GM18907 (cell line): ENCODE data around the gene CENATAC.
"Not testable (repeated sequence)": the region's sequence is repeated elsewhere in the genome, so short reads cannot be mapped to it uniquely, and the experiment has no call there.

Experiments
- ATAC-seq: cut with Tn5 transposase; IDR thresholded peaks from one replicate; pipeline ENCODE4 v1.9.1; 2021; ENCODE audit warnings: mild to moderate bottlenecking, moderate library complexity; ENCODE audit not compliant: unreplicated experiment

CENATAC gene

DNA sequence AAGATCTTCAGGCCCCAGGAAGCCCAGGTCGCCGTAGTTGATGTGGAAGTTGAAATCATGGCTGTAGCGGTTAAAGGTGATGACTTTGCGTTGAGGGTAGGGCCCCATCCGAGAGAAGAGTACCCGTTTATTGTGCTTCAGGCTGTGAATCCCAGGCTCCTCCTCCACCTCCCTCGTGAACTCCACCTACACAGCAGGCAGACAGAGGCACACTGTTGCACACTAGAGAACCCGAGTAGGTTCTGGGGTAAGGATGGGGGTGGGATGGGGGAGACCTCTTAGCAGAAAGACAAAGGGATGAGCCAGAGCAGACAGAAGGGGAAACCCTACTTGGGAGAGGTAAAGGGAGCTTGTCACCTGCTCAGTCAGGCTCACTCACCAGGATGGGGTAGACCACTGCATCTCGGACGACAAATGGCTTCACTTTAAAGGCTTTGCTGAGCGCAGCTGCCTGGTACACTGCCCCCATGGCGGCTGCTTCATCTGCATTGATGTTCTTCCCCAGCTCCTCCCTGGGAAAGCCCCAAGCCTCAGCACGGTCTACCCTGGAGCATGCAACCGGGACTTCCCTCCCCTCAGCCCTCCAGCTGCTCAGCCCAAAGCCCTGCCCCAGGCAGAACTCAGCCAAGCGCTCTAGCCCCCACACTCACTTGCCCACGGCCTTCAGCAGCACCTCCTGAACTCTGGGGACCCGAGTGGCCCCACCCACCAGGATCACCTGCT, 53.7 kb downstream of the CENATAC start:
- peak; percentile 53 for ATAC-seq

DNA sequence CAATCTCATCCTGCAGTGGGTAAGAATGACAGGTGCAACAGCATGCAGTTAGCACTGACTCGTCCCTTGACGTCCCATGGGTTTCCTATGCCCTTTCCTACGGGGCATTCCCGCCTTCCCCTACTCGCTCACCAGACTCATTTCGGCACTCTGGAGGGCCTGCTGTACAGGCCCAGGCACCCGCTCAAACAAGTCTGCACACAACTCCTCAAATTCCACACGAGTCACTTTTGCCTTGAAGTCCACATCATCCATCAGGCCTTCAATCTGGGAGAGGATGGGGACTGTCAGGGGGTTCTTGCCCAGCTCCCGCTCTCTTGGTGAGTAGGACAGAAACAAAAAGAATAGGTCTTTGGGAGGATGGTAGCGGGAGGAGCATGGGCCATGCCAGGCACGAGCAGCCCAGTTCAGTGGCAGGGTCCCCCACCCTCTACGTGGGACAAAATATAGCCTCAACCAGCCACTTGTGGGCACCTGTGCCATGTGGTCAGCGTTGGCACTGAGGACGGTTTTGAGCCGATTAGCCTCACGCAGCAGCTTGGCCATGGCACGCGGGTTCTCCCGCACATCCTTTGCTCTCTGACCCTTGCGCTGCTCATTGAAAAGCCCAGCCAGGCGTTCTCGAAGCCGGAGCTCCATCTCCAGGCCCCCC, 54.4 kb downstream of the CENATAC start:
- ATAC-seq, result no peak

- no peak for ATAC-seq
These were observed 56.5 kb downstream of the CENATAC start for GRCh38 chr11:119054418-119054817.

- no peak for ATAC-seq
These were observed 58.0 kb downstream of the CENATAC start for GRCh38 chr11:119055901-119056300.

DNA sequence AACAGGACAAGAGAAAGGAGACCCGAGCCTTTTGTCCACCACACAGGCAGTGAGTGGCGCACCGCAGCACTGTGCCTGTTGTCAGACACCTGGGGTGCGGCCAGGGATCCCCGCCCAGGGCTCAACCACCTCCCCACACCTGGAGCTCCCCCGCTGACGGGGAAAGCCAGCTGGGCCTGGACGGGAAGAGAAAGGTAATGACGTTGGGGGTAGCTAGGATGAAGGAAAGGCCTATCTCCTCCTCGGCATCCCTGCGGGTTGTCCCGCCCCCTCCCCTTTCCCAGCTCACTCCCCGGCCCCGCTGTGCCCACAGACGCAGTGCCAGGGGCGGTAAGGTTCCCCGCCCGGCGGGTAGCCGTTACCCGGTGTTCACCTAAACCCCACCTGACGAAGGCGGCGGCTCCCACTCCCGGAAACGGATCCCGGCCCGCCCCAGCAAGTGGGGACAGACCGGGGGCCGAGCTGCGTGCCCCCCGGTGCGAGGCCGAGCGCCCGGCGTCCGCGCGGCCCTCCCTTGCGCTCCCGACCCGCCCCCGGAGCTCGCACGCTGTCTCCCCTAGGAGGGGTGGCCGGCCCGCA, 58.6 kb downstream of the CENATAC start:
- peak; percentile 22 for ATAC-seq

DNA sequence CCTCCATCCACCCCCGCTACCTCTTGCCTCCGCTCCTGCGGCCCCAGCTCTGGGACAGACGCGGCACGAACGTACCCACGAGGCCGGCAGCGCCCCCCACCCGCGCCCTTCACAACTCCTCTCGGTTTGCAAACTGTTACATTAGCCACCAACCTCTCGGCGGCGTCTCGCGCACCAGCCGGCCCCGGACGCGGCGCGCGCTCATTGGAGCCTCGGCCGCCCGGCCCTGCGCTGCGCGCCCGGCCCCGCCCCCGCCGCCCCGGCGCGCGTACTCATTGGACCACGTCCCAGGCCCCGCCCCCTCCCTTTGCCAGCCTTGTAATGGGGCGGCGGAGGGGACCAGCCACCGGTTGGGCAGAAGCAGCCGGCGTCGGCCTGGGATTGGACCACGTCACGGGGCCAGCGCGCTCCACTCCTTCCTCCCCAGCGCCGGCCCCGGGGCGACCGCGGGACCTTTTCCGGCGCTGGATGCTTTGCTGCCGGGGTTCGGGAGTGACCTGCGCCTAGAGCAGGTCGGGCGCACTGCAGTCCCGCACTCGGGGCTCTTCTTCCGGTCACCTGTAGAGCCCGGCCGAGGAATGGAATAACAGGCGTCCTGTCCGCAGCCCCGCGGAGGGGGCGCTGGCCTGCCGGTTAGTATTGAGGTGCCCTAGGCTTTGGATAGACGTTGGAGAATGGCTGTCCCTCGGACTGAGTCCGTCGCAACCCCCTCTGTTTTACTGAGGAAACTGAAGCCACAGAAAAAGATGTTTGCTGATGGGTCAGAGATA, 59.2 kb downstream of the CENATAC start, which contains the start of gene HYOU1:
Gene HYOU1, minus strand, starts transcription at position 206 of the 770 bp plus-strand sequence. CDS start 1,045 bp downstream, outside the sequence.
- ATAC-seq, result peak; percentile 87

- ATAC-seq, result not testable (repeated sequence)
These were observed 61.2 kb downstream of the CENATAC start for GRCh38 chr11:119059128-119059527.

DNA sequence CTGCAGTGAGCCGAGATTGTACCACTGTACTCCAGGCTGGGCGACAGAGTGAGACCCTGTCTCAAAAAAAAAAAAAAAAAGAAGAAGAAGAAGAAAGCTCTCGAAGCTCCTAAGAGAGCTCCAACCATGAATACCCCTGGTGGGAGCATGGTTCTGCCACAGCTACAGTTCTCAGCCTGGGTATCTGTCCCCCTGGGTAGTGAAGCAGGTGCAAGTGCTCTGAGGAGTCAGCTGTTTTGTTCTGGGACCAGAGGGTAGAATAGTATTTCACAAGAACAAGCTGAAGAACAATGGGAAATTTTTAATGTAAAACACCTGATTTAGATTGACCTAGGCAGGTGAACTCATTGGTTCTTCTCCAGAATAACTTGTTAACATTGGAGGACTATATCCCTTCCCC, 63.3 kb downstream of the CENATAC start:
- no peak for ATAC-seq

- no peak for ATAC-seq
These were observed 64.8 kb downstream of the CENATAC start for GRCh38 chr11:119062779-119063178.

DNA sequence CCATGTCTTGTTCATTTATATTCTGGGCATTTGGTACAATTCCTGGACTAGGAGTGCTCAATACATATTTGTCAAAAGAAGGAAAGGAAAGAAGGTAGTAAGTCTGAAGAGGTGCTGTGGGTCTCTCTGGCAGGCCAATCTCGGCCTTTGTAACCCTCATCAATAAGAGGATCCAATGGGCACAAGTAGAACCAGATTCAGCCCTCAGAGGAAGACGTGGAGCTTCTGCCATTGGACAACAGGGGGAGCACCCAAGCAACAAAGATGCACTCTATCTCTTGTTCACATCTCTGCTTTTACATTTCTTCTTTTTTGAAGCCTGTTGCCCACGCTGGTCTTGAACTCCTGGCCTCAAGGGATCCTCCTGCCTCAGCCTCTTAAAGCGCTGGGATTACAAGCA, 67.4 kb downstream of the CENATAC start:
- no peak for ATAC-seq
